SK-N-SH treated with all-trans-retinoic acid at 6 μM for 48 hours (cell line): Measurements from ENCODE around the gene FARP1.

ENCODE experiments used
- OSR1 ChIP-seq: fragments of 250-450 bp; sonication (Bioruptor Pico); IDR thresholded peaks from 2 replicates; pipeline ENCODE4 v1.8.0; 2022; ENCODE audit warnings: moderate library complexity, mild to moderate bottlenecking, inconsistent platforms
- ZFP3 ChIP-seq: fragments of 250-450 bp; sonication (Bioruptor Pico); IDR thresholded peaks from 2 replicates; pipeline ENCODE4 v1.5.0; 2020; ENCODE audit warnings: mild to moderate bottlenecking, moderate library complexity
- ZFP30 ChIP-seq: fragments of 450-650 bp; formaldehyde crosslinking; IDR thresholded peaks from 2 replicates; pipeline ENCODE4 v1.5.0; 2022; ENCODE audit warnings: mild to moderate bottlenecking, moderate library complexity
- TF ChIP-seq, protein P1 (sequence below): fragments of 250-450 bp; sonication (Bioruptor Pico); IDR thresholded peaks from 2 replicates; pipeline ENCODE4 v1.5.1; 2021; ENCODE audit warnings: mild to moderate bottlenecking, moderate library complexity
- TF ChIP-seq, protein P2 (sequence below): fragments of 250-450 bp; sonication (Bioruptor Pico); IDR thresholded peaks from 2 replicates; pipeline ENCODE4 v1.5.1; 2020; ENCODE audit warnings: low read depth, mild to moderate bottlenecking, moderate library complexity

DNA sequence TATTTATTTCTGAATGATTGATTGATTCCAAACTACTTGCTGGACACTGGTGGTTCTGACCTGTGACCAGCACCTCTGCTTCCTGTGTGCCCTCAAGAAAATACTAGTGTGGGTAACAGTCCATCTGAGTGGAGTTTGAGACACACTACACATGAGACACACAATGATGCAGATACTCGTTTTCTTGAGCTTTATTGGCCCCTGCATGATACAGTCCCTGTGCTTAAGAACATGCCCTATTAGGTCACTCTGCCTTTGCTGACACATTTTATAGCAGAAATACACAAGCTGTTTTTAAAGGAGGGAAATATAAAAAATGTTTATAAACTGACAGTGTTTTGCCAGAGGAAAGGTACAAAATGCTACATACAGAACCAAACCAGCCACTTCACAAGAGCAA is 307.1 kb downstream of the FARP1 start:
- TF ChIP-seq, protein P1, sequence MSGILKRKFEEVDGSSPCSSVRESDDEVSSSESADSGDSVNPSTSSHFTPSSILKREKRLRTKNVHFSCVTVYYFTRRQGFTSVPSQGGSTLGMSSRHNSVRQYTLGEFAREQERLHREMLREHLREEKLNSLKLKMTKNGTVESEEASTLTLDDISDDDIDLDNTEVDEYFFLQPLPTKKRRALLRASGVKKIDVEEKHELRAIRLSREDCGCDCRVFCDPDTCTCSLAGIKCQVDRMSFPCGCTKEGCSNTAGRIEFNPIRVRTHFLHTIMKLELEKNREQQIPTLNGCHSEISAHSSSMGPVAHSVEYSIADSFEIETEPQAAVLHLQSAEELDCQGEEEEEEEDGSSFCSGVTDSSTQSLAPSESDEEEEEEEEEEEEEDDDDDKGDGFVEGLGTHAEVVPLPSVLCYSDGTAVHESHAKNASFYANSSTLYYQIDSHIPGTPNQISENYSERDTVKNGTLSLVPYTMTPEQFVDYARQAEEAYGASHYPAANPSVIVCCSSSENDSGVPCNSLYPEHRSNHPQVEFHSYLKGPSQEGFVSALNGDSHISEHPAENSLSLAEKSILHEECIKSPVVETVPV, result no peak
- TF ChIP-seq, protein P2, sequence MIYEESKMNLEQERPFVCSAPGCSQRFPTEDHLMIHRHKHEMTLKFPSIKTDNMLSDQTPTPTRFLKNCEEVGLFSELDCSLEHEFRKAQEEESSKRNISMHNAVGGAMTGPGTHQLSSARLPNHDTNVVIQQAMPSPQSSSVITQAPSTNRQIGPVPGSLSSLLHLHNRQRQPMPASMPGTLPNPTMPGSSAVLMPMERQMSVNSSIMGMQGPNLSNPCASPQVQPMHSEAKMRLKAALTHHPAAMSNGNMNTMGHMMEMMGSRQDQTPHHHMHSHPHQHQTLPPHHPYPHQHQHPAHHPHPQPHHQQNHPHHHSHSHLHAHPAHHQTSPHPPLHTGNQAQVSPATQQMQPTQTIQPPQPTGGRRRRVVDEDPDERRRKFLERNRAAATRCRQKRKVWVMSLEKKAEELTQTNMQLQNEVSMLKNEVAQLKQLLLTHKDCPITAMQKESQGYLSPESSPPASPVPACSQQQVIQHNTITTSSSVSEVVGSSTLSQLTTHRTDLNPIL (CRISPR knock-in tag), result no peak
- TF ChIP-seq OSR1 (no peak), ZFP3 (CRISPR knock-in tag) (no peak), ZFP30 (CRISPR knock-in tag) (no peak)
